RCC 7860 (cell line): ENCODE measurements around the gene BZW1.

Experiments used
- DNase-seq: peaks from one replicate; pipeline ENCODE4 v3.0.0-alpha.2; 2015; ENCODE audit warnings: low spot score
- FAIRE-seq: peaks from 2 replicates; lab custom pipeline; 2012; peaks lifted over from hg19 to GRCh38; lab: Jason Lieb, UNC

Gene BZW1

GRCh38 chr2:200811333-200812121 lies at the start of gene BZW1:
TSS of gene BZW1 (plus strand) at chr2:200811910. CDS start at chr2:200813218, 1,308 bp downstream.
- DNase-seq (peak; percentile 91), FAIRE-seq (peak; percentile 63)

- FAIRE-seq (no peak), DNase-seq (no peak)
Observed at GRCh38 chr2:200762127-200762526, 49.6 kb upstream of the BZW1 start.

- DNase-seq = no peak
- no peak for FAIRE-seq
Observed at GRCh38 chr2:200763422-200763821, 48.3 kb upstream of the BZW1 start.

- peak; percentile 89 for DNase-seq
- FAIRE-seq = peak; percentile 87
Observed at GRCh38 chr2:200765139-200765951, 46.4 kb upstream of the BZW1 start.

GRCh38 chr2:200765995-200766660 lies 45.6 kb upstream of the BZW1 start:
- FAIRE-seq = no peak
- peak; percentile 7 for DNase-seq

- FAIRE-seq (no peak), DNase-seq (no peak)
Observed at GRCh38 chr2:200767111-200767885, 44.4 kb upstream of the BZW1 start.

GRCh38 chr2:200770847-200771246 lies 40.9 kb upstream of the BZW1 start:
- FAIRE-seq (no peak), DNase-seq (no peak)

GRCh38 chr2:200772620-200773019 lies 39.1 kb upstream of the BZW1 start:
- no peak for DNase-seq
- FAIRE-seq = no peak

GRCh38 chr2:200773083-200773482 lies 38.6 kb upstream of the BZW1 start:
- no peak for DNase-seq
- no peak for FAIRE-seq

- DNase-seq = no peak
- FAIRE-seq = no peak
Observed at GRCh38 chr2:200774920-200775319, 36.8 kb upstream of the BZW1 start.

- peak; percentile 41 for DNase-seq
- peak; percentile 60 for FAIRE-seq
Observed at GRCh38 chr2:200777275-200777674, 34.4 kb upstream of the BZW1 start.

GRCh38 chr2:200778038-200778437 lies 33.7 kb upstream of the BZW1 start:
- no peak for DNase-seq
- no peak for FAIRE-seq

- no peak for FAIRE-seq
Observed at GRCh38 chr2:200779214-200779613, 32.5 kb upstream of the BZW1 start.

GRCh38 chr2:200781616-200782015 lies 30.1 kb upstream of the BZW1 start:
- no peak for DNase-seq
- FAIRE-seq = no peak

More at GRCh38 chr2:200779214-200779613, 32.5 kb upstream of the BZW1 start:
- no peak for DNase-seq

- no peak for DNase-seq
- no peak for FAIRE-seq
Observed at GRCh38 chr2:200782251-200782650, 29.5 kb upstream of the BZW1 start.

GRCh38 chr2:200784215-200784614 lies 27.5 kb upstream of the BZW1 start:
- FAIRE-seq (no peak), DNase-seq (no peak)

- no peak for FAIRE-seq
- DNase-seq = no peak
Observed at GRCh38 chr2:200786423-200786822, 25.3 kb upstream of the BZW1 start.

- peak; percentile 53 for DNase-seq
- no peak for FAIRE-seq
Observed at GRCh38 chr2:200786826-200787225, 24.9 kb upstream of the BZW1 start.

- FAIRE-seq (peak; percentile 25), DNase-seq (peak; percentile 77)
Observed at GRCh38 chr2:200787351-200788120, 24.2 kb upstream of the BZW1 start.
